ENCODE measurements around the gene ETNK1.

Gene ETNK1

GRCh38 chr12:22729957-22730443 lies 105.0 kb downstream of the ETNK1 start:
- Histone ChIP-seq H3K36me3 (ENCODE audit: control insufficient read depth, insufficient read depth, low read length) (no peaks in the 10 kb centered on the region), H3K4me1 (ENCODE audit: control insufficient read depth, insufficient read depth, low read length) (peaks cover 18% of the 10 kb centered on the region), H3K27me3 (ENCODE audit: control insufficient read depth, insufficient read depth, low read length, poor library complexity, severe bottlenecking) (no peaks in the 10 kb centered on the region), H3K27ac (ENCODE audit: insufficient read depth, low read depth, low read length, poor library complexity, severe bottlenecking) (no peak overlapping the region), H3K9me3 (ENCODE audit: control insufficient read depth, low read length) (no peaks in the 10 kb centered on the region), H3K4me3 (ENCODE audit: insufficient read depth, low read depth, low read length) (no peak overlapping the region)
- 90 to 93% methylated on average over 3 of the region's 3 CpGs for WGBS, 2 experiments

GRCh38 chr12:22731236-22731635 lies 106.3 kb downstream of the ETNK1 start:
- H3K4me1 ChIP-seq (ENCODE audit: control insufficient read depth, insufficient read depth, low read length): peaks cover 18% of the 10 kb centered on the region
- no peaks in the 10 kb centered on the region for H3K27me3 ChIP-seq (ENCODE audit: control insufficient read depth, insufficient read depth, low read length, poor library complexity, severe bottlenecking)
- WGBS, 2 experiments: 84 to 89% methylated on average over 3 of the region's 3 CpGs
- H3K27ac ChIP-seq (ENCODE audit: insufficient read depth, low read depth, low read length, poor library complexity, severe bottlenecking): no peak overlapping the region
- no peaks in the 10 kb centered on the region for H3K36me3 ChIP-seq (ENCODE audit: control insufficient read depth, insufficient read depth, low read length)
- H3K4me3 ChIP-seq (ENCODE audit: insufficient read depth, low read depth, low read length): no peak overlapping the region
- no peaks in the 10 kb centered on the region for H3K9me3 ChIP-seq (ENCODE audit: control insufficient read depth, low read length)

DNA sequence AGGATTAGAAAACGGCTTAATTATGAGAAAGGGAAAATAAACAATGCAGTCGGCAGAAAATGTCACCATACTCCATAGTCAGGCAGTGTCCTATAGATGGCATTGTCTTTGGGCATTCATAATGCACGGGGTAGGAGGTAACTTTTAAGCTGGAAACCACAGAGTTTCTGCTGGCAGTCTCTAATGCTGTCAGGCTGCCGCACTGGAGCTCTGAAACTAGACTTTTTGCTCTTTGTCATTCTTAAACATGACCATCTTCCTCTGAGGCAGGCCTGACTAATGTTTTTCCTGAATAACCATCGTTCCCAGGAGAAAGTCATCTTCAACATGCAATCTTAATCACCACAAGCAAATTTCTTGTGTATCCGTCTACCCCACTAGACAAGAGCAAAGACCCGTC lies 108.8 kb downstream of the ETNK1 start:
- Histone ChIP-seq H3K27ac (ENCODE audit: insufficient read depth, low read depth, low read length, poor library complexity, severe bottlenecking) (no peak overlapping the region), H3K27me3 (ENCODE audit: control insufficient read depth, insufficient read depth, low read length, poor library complexity, severe bottlenecking) (no peaks in the 10 kb centered on the region), H3K9me3 (ENCODE audit: control insufficient read depth, low read length) (no peaks in the 10 kb centered on the region), H3K36me3 (ENCODE audit: control insufficient read depth, insufficient read depth, low read length) (no peaks in the 10 kb centered on the region), H3K4me3 (ENCODE audit: insufficient read depth, low read depth, low read length) (no peak overlapping the region), H3K4me1 (ENCODE audit: control insufficient read depth, insufficient read depth, low read length) (peaks cover 16% of the 10 kb centered on the region)
- 93 to 94% methylated on average over 7 of the region's 7 CpGs for WGBS, 2 experiments

DNA sequence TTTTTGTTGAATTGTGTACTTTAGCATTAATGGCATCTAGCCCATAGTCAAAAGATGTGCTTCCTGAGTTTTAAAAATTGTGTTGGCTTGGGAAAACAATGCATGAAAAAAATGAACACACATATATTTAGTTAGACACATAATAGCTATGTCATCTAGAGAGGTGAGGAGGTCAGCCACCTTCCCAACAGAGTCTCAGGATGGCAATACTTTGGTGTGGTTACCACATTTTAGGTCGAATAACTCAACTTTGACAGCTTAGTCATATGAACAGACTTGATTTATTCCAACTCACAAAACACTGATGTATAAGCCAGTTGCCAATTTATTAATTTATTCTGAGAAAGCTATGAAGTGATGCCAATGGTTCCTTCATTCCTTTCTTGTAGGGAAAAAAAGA lies 114.0 kb downstream of the ETNK1 start:
- WGBS, 2 experiments: 80 to 100% methylated on average over 1 of the region's 1 CpG

More for the DNA sequence above, 114.0 kb downstream of the ETNK1 start:
- Histone ChIP-seq H3K4me3 (ENCODE audit: insufficient read depth, low read depth, low read length) (no peak overlapping the region), H3K27ac (ENCODE audit: insufficient read depth, low read depth, low read length, poor library complexity, severe bottlenecking) (no peak overlapping the region), H3K4me1 (ENCODE audit: control insufficient read depth, insufficient read depth, low read length) (no peaks in the 10 kb centered on the region), H3K36me3 (ENCODE audit: control insufficient read depth, insufficient read depth, low read length) (no peaks in the 10 kb centered on the region), H3K27me3 (ENCODE audit: control insufficient read depth, insufficient read depth, low read length, poor library complexity, severe bottlenecking) (no peaks in the 10 kb centered on the region), H3K9me3 (ENCODE audit: control insufficient read depth, low read length) (no peaks in the 10 kb centered on the region)

Data from ectodermal cell (in vitro differentiated cells).